ENCODE results near the gene LDLRAD4.

LDLRAD4 gene

GRCh38 chr18:13268158-13269012, 49.8 kb downstream of the LDLRAD4 start:
- no peak for DNase-seq

GRCh38 chr18:13269013-13269280, 50.4 kb downstream of the LDLRAD4 start:
- DNase-seq, result no peak

- DNase-seq, result peak; percentile 30
These were observed 51.0 kb downstream of the LDLRAD4 start for GRCh38 chr18:13269521-13270011.

- DNase-seq, result no peak
These were observed 51.8 kb downstream of the LDLRAD4 start for GRCh38 chr18:13270279-13270855.

- DNase-seq, result no peak
These were observed 52.8 kb downstream of the LDLRAD4 start for GRCh38 chr18:13271302-13271911.

- no peak for DNase-seq
These were observed 53.9 kb downstream of the LDLRAD4 start for GRCh38 chr18:13272416-13272815.

- DNase-seq, result peak; percentile 26
These were observed 55.2 kb downstream of the LDLRAD4 start for GRCh38 chr18:13273800-13274199.

GRCh38 chr18:13275075-13275474, 56.5 kb downstream of the LDLRAD4 start:
- no peak for DNase-seq

GRCh38 chr18:13276530-13277520, 58.3 kb downstream of the LDLRAD4 start:
- no peak for DNase-seq

GRCh38 chr18:13278062-13278630, 59.6 kb downstream of the LDLRAD4 start:
- DNase-seq, result no peak

GRCh38 chr18:13279181-13280069, 60.9 kb downstream of the LDLRAD4 start:
- DNase-seq, result peak; percentile 59

- DNase-seq, result no peak
These were observed 61.7 kb downstream of the LDLRAD4 start for GRCh38 chr18:13280070-13280795.

GRCh38 chr18:13281406-13281805, 62.8 kb downstream of the LDLRAD4 start:
- DNase-seq, result no peak

- no peak for DNase-seq
These were observed 65.2 kb downstream of the LDLRAD4 start for GRCh38 chr18:13283746-13284145.

GRCh38 chr18:13284330-13285027, 65.9 kb downstream of the LDLRAD4 start:
- DNase-seq, result peak; percentile 26

- no peak for DNase-seq
These were observed 67.3 kb downstream of the LDLRAD4 start for GRCh38 chr18:13285874-13286273.

GRCh38 chr18:13286456-13287125, 68.0 kb downstream of the LDLRAD4 start:
- DNase-seq, result no peak

- no peak for DNase-seq
These were observed 68.8 kb downstream of the LDLRAD4 start for GRCh38 chr18:13287372-13287771.

GRCh38 chr18:13288509-13289133, 70.1 kb downstream of the LDLRAD4 start:
- no peak for DNase-seq

All from stimulated activated CD4-positive, alpha-beta T cell treated with anti-CD3 and anti-CD28 coated beads, Interleukin-4, amount 100 ng/mL, for 1 hour (primary cell).